ENCODE results near the gene POR.

The POR gene

DNA sequence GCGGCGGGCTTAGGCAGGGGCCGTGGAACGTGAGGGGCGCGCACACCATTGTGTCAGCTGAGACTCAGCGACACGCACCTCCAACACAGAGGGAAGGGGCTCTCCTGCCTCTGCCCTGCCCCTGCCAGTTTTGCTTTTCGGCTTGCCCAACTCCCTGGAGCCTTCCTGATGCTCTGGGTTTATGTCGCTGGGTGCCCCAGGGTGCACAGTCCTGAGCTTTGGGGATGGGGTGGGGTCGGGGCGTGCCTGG, 66.2 kb downstream of the POR start:
- no peak overlapping the region for H3K4me3 ChIP-seq (ENCODE audit: low read depth, low read length, poor library complexity, severe bottlenecking)
- peaks cover 31% of the 10 kb centered on the region for H3K36me3 ChIP-seq (ENCODE audit: insufficient read depth, low read length)
- no peaks in the 10 kb centered on the region for H3K79me2 ChIP-seq (ENCODE audit: insufficient read depth, low read length)
- no peaks in the 10 kb centered on the region for H3K9me2 ChIP-seq (ENCODE audit: low read depth, low read length)
- H3K9me3 ChIP-seq (ENCODE audit: low read length), result no peaks in the 10 kb centered on the region
- H3K27me3 ChIP-seq (ENCODE audit: insufficient read depth, low read length), result no peaks in the 10 kb centered on the region
- H3K4me1 ChIP-seq (ENCODE audit: insufficient read depth, low read length, severe bottlenecking), result no peaks in the 10 kb centered on the region
- TF ChIP-seq EZH2 (IDR thresholded peaks at IDR 0.05; ENCODE audit: borderline replicate concordance, low read length), result no peak
- TF ChIP-seq, protein P1, sequence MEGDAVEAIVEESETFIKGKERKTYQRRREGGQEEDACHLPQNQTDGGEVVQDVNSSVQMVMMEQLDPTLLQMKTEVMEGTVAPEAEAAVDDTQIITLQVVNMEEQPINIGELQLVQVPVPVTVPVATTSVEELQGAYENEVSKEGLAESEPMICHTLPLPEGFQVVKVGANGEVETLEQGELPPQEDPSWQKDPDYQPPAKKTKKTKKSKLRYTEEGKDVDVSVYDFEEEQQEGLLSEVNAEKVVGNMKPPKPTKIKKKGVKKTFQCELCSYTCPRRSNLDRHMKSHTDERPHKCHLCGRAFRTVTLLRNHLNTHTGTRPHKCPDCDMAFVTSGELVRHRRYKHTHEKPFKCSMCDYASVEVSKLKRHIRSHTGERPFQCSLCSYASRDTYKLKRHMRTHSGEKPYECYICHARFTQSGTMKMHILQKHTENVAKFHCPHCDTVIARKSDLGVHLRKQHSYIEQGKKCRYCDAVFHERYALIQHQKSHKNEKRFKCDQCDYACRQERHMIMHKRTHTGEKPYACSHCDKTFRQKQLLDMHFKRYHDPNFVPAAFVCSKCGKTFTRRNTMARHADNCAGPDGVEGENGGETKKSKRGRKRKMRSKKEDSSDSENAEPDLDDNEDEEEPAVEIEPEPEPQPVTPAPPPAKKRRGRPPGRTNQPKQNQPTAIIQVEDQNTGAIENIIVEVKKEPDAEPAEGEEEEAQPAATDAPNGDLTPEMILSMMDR (IDR thresholded peaks at IDR 0.05; ENCODE audit: low read length), result no peak
- no peak overlapping the region for H3K27ac ChIP-seq (ENCODE audit: low read depth, low read length, poor library complexity, severe bottlenecking)
- H3K9ac ChIP-seq (ENCODE audit: low read length), result no peak overlapping the region
- no peak overlapping the region for H3K4me2 ChIP-seq (ENCODE audit: low read length)
- H2AFZ ChIP-seq (ENCODE audit: low read length), result no peak overlapping the region
- H4K20me1 ChIP-seq (ENCODE audit: insufficient read depth, low read length), result no peaks in the 10 kb centered on the region
- no peaks in the 10 kb centered on the region for H3F3A ChIP-seq (ENCODE audit: insufficient read depth, low read length)

DNA sequence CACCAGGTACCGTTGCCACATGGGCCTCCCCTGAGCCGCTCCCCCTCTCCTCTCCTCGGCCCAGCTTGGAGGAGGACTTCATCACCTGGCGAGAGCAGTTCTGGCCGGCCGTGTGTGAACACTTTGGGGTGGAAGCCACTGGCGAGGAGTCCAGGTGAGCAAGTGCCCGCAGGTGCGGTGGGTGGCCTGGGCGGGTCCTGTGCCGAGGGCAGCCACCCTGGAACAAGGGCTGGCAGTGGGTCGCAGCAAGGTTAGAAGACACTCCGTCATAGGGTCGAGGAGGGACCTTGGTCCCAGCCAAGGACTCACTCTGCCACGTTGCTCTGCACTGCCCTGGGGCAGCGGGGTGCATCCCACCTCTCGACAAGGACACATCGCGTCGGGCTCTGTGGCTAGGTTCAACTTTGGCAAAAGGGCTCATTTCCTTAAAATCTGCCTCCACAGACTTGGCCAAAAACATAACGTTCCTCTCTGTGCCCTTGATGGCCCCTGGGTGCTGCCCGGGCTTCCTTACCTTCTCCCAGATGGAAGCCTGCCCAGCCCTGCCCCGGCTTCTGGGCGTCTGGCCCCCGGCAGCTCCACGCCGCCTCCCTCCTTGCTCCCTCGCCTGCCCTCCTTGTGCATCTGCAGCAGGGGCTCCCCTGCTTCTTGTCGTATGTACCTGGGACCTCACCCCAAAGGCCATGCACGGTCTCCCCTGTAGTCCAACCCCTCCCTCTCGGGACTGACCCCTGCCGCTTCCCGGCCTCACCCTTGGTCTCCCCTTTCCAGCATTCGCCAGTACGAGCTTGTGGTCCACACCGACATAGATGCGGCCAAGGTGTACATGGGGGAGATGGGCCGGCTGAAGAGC, 66.7 kb downstream of the POR start:
- TF ChIP-seq EZH2 (IDR thresholded peaks at IDR 0.05; ENCODE audit: borderline replicate concordance, low read length), result no peak
- TF ChIP-seq, protein P1 (IDR thresholded peaks at IDR 0.05; ENCODE audit: low read length), result no peak
- H3K9me3 ChIP-seq (ENCODE audit: low read length), result no peaks in the 10 kb centered on the region
- no peaks in the 10 kb centered on the region for H3K4me1 ChIP-seq (ENCODE audit: insufficient read depth, low read length, severe bottlenecking)
- H3K4me2 ChIP-seq (ENCODE audit: low read length), result no peak overlapping the region
- H3K27ac ChIP-seq (ENCODE audit: low read depth, low read length, poor library complexity, severe bottlenecking), result no peak overlapping the region
- H4K20me1 ChIP-seq (ENCODE audit: insufficient read depth, low read length), result no peaks in the 10 kb centered on the region
- no peak overlapping the region for H3K9ac ChIP-seq (ENCODE audit: low read length)
- no peak overlapping the region for H3K4me3 ChIP-seq (ENCODE audit: low read depth, low read length, poor library complexity, severe bottlenecking)
- H3F3A ChIP-seq (ENCODE audit: insufficient read depth, low read length), result no peaks in the 10 kb centered on the region
- no peaks in the 10 kb centered on the region for H3K27me3 ChIP-seq (ENCODE audit: insufficient read depth, low read length)
- no peak overlapping the region for H2AFZ ChIP-seq (ENCODE audit: low read length)
- no peaks in the 10 kb centered on the region for H3K9me2 ChIP-seq (ENCODE audit: low read depth, low read length)
- no peaks in the 10 kb centered on the region for H3K79me2 ChIP-seq (ENCODE audit: insufficient read depth, low read length)
- peaks cover 36% of the 10 kb centered on the region for H3K36me3 ChIP-seq (ENCODE audit: insufficient read depth, low read length)

DNA sequence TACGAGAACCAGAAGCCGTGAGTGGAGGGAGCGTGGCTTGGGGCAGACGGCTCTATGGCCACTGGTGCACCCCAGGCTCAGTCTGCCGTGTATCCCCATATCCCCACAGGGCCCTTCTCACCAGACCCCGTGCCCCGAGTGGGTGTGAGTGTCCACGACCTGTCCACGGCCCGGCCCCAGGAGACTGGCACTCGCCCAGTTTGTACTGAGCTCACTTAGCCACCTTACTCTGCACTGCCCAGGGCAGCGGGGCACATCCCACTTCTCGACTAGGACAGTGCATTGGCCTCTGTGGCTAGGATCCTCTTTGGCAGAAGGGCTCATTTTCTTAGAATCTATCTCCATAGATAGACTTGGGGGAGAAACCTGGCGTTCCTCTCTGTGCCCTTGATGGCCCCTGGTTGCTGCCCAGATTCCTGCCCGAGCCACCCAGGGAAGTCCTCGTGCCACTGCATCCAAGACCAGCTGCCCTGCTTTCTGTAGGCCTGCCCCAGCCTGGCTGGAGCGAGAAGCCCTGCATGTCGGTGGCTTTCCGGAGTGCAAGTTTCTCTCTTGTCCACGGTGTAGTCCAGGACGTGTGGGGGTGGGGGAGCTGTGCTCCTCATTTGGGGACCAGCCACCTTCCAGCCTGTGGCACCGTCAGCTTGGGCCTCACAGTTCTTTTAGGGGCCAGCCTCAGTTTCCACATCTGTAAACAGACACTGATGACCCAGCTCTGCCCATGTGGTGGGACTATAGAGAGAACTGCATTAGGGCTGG, 67.5 kb downstream of the POR start:
- Histone ChIP-seq H3K9ac (ENCODE audit: low read length) (no peak overlapping the region), H3K9me3 (ENCODE audit: low read length) (no peaks in the 10 kb centered on the region), H4K20me1 (ENCODE audit: insufficient read depth, low read length) (no peaks in the 10 kb centered on the region), H3K4me2 (ENCODE audit: low read length) (no peak overlapping the region), H3K4me3 (ENCODE audit: low read depth, low read length, poor library complexity, severe bottlenecking) (no peak overlapping the region), H3K79me2 (ENCODE audit: insufficient read depth, low read length) (no peaks in the 10 kb centered on the region), H2AFZ (ENCODE audit: low read length) (no peak overlapping the region), H3K27ac (ENCODE audit: low read depth, low read length, poor library complexity, severe bottlenecking) (no peak overlapping the region), H3K27me3 (ENCODE audit: insufficient read depth, low read length) (no peaks in the 10 kb centered on the region), H3F3A (ENCODE audit: insufficient read depth, low read length) (no peaks in the 10 kb centered on the region), H3K9me2 (ENCODE audit: low read depth, low read length) (no peaks in the 10 kb centered on the region), H3K4me1 (ENCODE audit: insufficient read depth, low read length, severe bottlenecking) (no peaks in the 10 kb centered on the region), H3K36me3 (ENCODE audit: insufficient read depth, low read length) (peaks cover 43% of the 10 kb centered on the region)
- no peak for TF ChIP-seq EZH2 (IDR thresholded peaks at IDR 0.05; ENCODE audit: borderline replicate concordance, low read length)
- TF ChIP-seq, protein P1 (IDR thresholded peaks at IDR 0.05; ENCODE audit: low read length), result no peak

All from OCI-LY1 (cell line).